HEK293 (cell line): ENCODE measurements around the gene HECTD4.

Experiments used
- BCL11B ChIP-seq: fragments of 450-650 bp; formaldehyde crosslinking; IDR thresholded peaks from 2 replicates; pipeline ENCODE4 v1.5.1; 2016; ENCODE audit warnings: low read depth, missing biosample characterization, missing genetic modification characterization
- GLIS1 ChIP-seq: fragments of 450-650 bp; formaldehyde crosslinking; IDR thresholded peaks from 2 replicates; pipeline ENCODE4 v1.5.1; 2016; ENCODE audit warnings: missing biosample characterization, missing genetic modification characterization
- OVOL3 ChIP-seq: fragments of 450-650 bp; formaldehyde crosslinking; IDR thresholded peaks from 2 replicates; pipeline ENCODE4 v1.5.1; 2016; ENCODE audit warnings: missing biosample characterization, missing genetic modification characterization
- PRDM1 ChIP-seq: fragments of 450-650 bp; formaldehyde crosslinking; IDR thresholded peaks from 2 replicates; pipeline ENCODE4; 2016; ENCODE audit warnings: missing biosample characterization, missing genetic modification characterization
- RBAK ChIP-seq: fragments of 450-650 bp; formaldehyde crosslinking; IDR thresholded peaks from 2 replicates; pipeline ENCODE4 v1.5.1; 2016; ENCODE audit warnings: missing biosample characterization, missing genetic modification characterization
- REPIN1 ChIP-seq: fragments of 450-650 bp; formaldehyde crosslinking; IDR thresholded peaks from 2 replicates; pipeline ENCODE4 v1.5.1; 2017; ENCODE audit warnings: missing biosample characterization, missing genetic modification characterization, low read depth
- SP3 ChIP-seq: fragments of 450-650 bp; formaldehyde crosslinking; IDR thresholded peaks from 2 replicates; pipeline ENCODE4 v1.5.1; 2016; ENCODE audit warnings: missing biosample characterization, missing genetic modification characterization
- ZFP3 ChIP-seq: fragments of 450-650 bp; formaldehyde crosslinking; IDR thresholded peaks from 2 replicates; pipeline ENCODE4 v1.5.1; 2016; ENCODE audit warnings: low read depth, missing biosample characterization, missing genetic modification characterization
- ZNF132 ChIP-seq: fragments of 450-650 bp; formaldehyde crosslinking; IDR thresholded peaks from 2 replicates; pipeline ENCODE4 v1.5.1; 2017; ENCODE audit warnings: missing biosample characterization, missing genetic modification characterization, borderline replicate concordance
- ZNF174 ChIP-seq: fragments of 450-650 bp; formaldehyde crosslinking; IDR thresholded peaks from 2 replicates; pipeline ENCODE4 v1.5.0; 2017; ENCODE audit warnings: missing biosample characterization, mild to moderate bottlenecking, missing genetic modification characterization
- ZNF23 ChIP-seq: fragments of 450-650 bp; formaldehyde crosslinking; IDR thresholded peaks from 2 replicates; pipeline ENCODE4 v1.5.1; 2016; ENCODE audit warnings: missing biosample characterization, missing genetic modification characterization, borderline replicate concordance
- ZNF292 ChIP-seq: fragments of 450-650 bp; formaldehyde crosslinking; IDR thresholded peaks from 2 replicates; pipeline ENCODE4 v1.5.1; 2016; ENCODE audit warnings: low read depth, missing biosample characterization, missing genetic modification characterization, borderline replicate concordance
- ZNF394 ChIP-seq: fragments of 450-650 bp; formaldehyde crosslinking; IDR thresholded peaks from 2 replicates; pipeline ENCODE4 v1.5.1; 2016; ENCODE audit warnings: missing biosample characterization, missing genetic modification characterization, mild to moderate bottlenecking, moderate library complexity, borderline replicate concordance
- ZNF433 ChIP-seq: fragments of 450-650 bp; formaldehyde crosslinking; IDR thresholded peaks from 2 replicates; pipeline ENCODE4 v1.5.1; 2016; ENCODE audit warnings: missing biosample characterization, missing genetic modification characterization, low read depth
- ZNF48 ChIP-seq: fragments of 450-650 bp; formaldehyde crosslinking; IDR thresholded peaks from 2 replicates; pipeline ENCODE4 v1.5.1; 2016; ENCODE audit warnings: missing biosample characterization, missing genetic modification characterization
- ZNF514 ChIP-seq: fragments of 450-650 bp; formaldehyde crosslinking; IDR thresholded peaks from 2 replicates; pipeline ENCODE4 v1.5.1; 2016; ENCODE audit warnings: missing biosample characterization, missing genetic modification characterization
- ZNF610 ChIP-seq: fragments of 450-650 bp; formaldehyde crosslinking; IDR thresholded peaks from 2 replicates; pipeline ENCODE4 v1.5.1; 2016; ENCODE audit warnings: missing biosample characterization, missing genetic modification characterization, borderline replicate concordance
- ZNF660 ChIP-seq: fragments of 450-650 bp; IDR thresholded peaks from 2 replicates; pipeline ENCODE4 v1.5.1; 2018; ENCODE audit warnings: missing biosample characterization, mild to moderate bottlenecking, missing genetic modification characterization
- ZNF791 ChIP-seq: fragments of 450-650 bp; formaldehyde crosslinking; IDR thresholded peaks from 2 replicates; pipeline ENCODE4 v1.5.1; 2016; ENCODE audit warnings: missing biosample characterization, missing genetic modification characterization
- ZSCAN16 ChIP-seq: fragments of 450-650 bp; formaldehyde crosslinking; IDR thresholded peaks from 2 replicates; pipeline ENCODE4 v1.5.1; 2016; ENCODE audit warnings: missing biosample characterization, missing genetic modification characterization
- TF ChIP-seq, protein P1 (sequence below): fragments of 450-650 bp; formaldehyde crosslinking; IDR thresholded peaks from 2 replicates; pipeline ENCODE4 v1.5.1; 2016; ENCODE audit warnings: missing biosample characterization, missing genetic modification characterization, low read depth
- TF ChIP-seq, protein P2 (sequence below): fragments of 450-650 bp; formaldehyde crosslinking; IDR thresholded peaks from 2 replicates; pipeline ENCODE4 v1.5.1; 2016; ENCODE audit warnings: missing biosample characterization, missing genetic modification characterization, low read depth
- TF ChIP-seq, protein P3 (sequence below): IDR thresholded peaks from 2 replicates; pipeline ENCODE4 v1.6.1; 2011; ENCODE audit warnings: mild to moderate bottlenecking, low read depth, low read length, borderline replicate concordance
- TF ChIP-seq, protein P4 (sequence below): fragments of 450-650 bp; formaldehyde crosslinking; IDR thresholded peaks from 2 replicates; pipeline ENCODE4 v1.5.1; 2016; ENCODE audit warnings: missing biosample characterization, missing genetic modification characterization
- TF ChIP-seq, protein P5 (sequence below): fragments of 450-650 bp; formaldehyde crosslinking; IDR thresholded peaks from 2 replicates; pipeline ENCODE4 v1.5.1; 2016; ENCODE audit warnings: missing biosample characterization, missing genetic modification characterization
- TF ChIP-seq, protein P6 (sequence below): fragments of 450-650 bp; formaldehyde crosslinking; IDR thresholded peaks from 2 replicates; pipeline ENCODE4 v1.5.1; 2017; ENCODE audit warnings: missing biosample characterization, missing genetic modification characterization

HECTD4 gene

DNA sequence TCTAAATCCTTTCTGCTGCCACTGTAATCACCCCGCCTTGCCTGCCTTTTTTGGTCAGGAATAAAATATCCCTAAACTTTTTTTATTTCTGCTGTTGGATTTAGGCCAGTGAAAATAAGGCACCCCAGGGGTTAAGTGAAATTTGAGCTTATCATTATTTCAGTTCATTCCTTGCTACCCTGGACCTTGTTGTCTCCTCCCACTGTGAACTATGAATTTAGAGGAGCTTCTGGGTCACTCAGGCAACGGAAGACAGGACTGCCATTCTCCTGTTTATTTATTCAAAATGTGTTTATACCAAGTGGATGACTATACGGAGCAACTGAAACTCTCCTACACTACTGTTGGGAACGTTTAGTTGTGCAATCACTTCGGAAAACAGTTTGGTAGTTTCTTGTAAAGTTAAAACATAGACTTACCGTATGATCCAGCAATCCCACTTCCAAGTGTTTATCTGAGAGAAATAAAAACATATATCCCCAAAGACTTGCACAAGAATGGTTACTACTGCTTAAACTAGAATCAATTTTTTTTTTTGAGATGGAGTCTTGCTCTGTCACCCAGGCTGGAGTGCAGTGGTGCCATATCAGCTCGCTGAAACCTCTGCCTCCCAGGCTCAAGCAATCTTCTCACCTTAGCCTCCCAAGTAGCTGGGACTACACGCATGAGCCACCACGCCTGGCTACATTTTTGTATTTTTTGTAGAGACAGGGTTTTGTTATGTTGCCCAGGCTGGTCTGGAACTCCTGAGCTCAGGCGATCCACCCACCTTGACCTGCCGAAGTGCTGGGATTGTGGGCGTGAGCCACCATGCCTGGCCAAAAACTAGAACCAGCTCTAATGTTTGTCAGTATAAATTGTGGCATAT, 259.2 kb downstream of the HECTD4 start (continued):
- no peak for TF ChIP-seq ZNF48 (tag by site-specific recombination)
- TF ChIP-seq ZNF394 (tag by site-specific recombination) = no peak; the same call in 1 of the 2 replicates
- TF ChIP-seq, protein P1, sequence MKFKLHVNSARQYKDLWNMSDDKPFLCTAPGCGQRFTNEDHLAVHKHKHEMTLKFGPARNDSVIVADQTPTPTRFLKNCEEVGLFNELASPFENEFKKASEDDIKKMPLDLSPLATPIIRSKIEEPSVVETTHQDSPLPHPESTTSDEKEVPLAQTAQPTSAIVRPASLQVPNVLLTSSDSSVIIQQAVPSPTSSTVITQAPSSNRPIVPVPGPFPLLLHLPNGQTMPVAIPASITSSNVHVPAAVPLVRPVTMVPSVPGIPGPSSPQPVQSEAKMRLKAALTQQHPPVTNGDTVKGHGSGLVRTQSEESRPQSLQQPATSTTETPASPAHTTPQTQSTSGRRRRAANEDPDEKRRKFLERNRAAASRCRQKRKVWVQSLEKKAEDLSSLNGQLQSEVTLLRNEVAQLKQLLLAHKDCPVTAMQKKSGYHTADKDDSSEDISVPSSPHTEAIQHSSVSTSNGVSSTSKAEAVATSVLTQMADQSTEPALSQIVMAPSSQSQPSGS (tag by site-specific recombination) = no peak
- TF ChIP-seq ZNF132 (tag by site-specific recombination) = no peak
- TF ChIP-seq, protein P2, sequence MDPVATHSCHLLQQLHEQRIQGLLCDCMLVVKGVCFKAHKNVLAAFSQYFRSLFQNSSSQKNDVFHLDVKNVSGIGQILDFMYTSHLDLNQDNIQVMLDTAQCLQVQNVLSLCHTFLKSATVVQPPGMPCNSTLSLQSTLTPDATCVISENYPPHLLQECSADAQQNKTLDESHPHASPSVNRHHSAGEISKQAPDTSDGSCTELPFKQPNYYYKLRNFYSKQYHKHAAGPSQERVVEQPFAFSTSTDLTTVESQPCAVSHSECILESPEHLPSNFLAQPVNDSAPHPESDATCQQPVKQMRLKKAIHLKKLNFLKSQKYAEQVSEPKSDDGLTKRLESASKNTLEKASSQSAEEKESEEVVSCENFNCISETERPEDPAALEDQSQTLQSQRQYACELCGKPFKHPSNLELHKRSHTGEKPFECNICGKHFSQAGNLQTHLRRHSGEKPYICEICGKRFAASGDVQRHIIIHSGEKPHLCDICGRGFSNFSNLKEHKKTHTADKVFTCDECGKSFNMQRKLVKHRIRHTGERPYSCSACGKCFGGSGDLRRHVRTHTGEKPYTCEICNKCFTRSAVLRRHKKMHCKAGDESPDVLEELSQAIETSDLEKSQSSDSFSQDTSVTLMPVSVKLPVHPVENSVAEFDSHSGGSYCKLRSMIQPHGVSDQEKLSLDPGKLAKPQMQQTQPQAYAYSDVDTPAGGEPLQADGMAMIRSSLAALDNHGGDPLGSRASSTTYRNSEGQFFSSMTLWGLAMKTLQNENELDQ = no peak
- TF ChIP-seq, protein P3, sequence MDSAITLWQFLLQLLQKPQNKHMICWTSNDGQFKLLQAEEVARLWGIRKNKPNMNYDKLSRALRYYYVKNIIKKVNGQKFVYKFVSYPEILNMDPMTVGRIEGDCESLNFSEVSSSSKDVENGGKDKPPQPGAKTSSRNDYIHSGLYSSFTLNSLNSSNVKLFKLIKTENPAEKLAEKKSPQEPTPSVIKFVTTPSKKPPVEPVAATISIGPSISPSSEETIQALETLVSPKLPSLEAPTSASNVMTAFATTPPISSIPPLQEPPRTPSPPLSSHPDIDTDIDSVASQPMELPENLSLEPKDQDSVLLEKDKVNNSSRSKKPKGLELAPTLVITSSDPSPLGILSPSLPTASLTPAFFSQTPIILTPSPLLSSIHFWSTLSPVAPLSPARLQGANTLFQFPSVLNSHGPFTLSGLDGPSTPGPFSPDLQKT = no peak
- no peak for TF ChIP-seq ZNF174 (tag by site-specific recombination)
- TF ChIP-seq, protein P4, sequence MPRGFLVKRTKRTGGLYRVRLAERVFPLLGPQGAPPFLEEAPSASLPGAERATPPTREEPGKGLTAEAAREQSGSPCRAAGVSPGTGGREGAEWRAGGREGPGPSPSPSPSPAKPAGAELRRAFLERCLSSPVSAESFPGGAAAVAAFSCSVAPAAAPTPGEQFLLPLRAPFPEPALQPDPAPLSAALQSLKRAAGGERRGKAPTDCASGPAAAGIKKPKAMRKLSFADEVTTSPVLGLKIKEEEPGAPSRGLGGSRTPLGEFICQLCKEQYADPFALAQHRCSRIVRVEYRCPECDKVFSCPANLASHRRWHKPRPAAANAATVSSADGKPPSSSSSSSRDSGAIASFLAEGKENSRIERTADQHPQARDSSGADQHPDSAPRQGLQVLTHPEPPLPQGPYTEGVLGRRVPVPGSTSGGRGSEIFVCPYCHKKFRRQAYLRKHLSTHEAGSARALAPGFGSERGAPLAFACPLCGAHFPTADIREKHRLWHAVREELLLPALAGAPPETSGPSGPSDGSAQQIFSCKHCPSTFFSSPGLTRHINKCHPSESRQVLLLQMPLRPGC (tag by site-specific recombination) = peak; percentile 20; the same call in 1 of the 2 replicates
- peak; percentile 79 for TF ChIP-seq ZNF660
- no peak for TF ChIP-seq ZNF23
- no peak for TF ChIP-seq ZNF514 (tag by site-specific recombination)
- TF ChIP-seq OVOL3 (tag by site-specific recombination) = no peak
- TF ChIP-seq ZNF292 (tag by site-specific recombination) = no peak
- TF ChIP-seq, protein P5, sequence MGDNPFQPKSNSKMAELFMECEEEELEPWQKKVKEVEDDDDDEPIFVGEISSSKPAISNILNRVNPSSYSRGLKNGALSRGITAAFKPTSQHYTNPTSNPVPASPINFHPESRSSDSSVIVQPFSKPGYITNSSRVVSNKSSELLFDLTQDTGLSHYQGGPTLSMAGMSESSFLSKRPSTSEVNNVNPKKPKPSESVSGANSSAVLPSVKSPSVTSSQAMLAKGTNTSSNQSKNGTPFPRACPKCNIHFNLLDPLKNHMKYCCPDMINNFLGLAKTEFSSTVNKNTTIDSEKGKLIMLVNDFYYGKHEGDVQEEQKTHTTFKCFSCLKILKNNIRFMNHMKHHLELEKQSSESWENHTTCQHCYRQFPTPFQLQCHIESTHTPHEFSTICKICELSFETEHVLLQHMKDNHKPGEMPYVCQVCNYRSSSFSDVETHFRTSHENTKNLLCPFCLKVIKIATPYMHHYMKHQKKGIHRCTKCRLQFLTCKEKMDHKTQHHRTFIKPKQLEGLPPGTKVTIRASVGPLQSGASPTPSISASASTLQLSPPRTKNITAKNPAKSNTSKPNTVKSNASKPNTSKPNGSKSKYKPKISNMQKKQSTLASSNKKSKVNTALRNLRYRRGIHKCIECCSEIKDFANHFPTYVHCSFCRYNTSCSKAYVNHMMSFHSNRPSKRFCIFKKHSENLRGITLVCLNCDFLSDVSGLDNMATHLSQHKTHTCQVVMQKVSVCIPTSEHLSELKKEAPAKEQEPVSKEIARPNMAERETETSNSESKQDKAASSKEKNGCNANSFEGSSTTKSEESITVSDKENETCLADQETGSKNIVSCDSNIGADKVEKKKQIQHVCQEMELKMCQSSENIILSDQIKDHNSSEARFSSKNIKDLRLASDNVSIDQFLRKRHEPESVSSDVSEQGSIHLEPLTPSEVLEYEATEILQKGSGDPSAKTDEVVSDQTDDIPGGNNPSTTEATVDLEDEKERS (tag by site-specific recombination) = no peak
- no peak for TF ChIP-seq ZNF433 (tag by site-specific recombination)
- peak; percentile 23 for TF ChIP-seq GLIS1 (tag by site-specific recombination)
- no peak for TF ChIP-seq RBAK (tag by site-specific recombination)
- TF ChIP-seq REPIN1 (tag by site-specific recombination) = no peak
- TF ChIP-seq BCL11B (tag by site-specific recombination) = no peak
- TF ChIP-seq ZNF610 (tag by site-specific recombination) = no peak
- TF ChIP-seq, protein P6, sequence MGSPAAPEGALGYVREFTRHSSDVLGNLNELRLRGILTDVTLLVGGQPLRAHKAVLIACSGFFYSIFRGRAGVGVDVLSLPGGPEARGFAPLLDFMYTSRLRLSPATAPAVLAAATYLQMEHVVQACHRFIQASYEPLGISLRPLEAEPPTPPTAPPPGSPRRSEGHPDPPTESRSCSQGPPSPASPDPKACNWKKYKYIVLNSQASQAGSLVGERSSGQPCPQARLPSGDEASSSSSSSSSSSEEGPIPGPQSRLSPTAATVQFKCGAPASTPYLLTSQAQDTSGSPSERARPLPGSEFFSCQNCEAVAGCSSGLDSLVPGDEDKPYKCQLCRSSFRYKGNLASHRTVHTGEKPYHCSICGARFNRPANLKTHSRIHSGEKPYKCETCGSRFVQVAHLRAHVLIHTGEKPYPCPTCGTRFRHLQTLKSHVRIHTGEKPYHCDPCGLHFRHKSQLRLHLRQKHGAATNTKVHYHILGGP (tag by site-specific recombination) = no peak
- no peak for TF ChIP-seq SP3 (tag by site-specific recombination)
- no peak for TF ChIP-seq ZSCAN16 (tag by site-specific recombination)
- no peak for TF ChIP-seq ZNF791
- TF ChIP-seq ZFP3 (tag by site-specific recombination) = peak; percentile 69
- no peak for TF ChIP-seq PRDM1 (tag by site-specific recombination)
